ENCODE results near the gene CA11. TPM values are rescaled to one million over a fixed set of nuclear protein-coding genes. Genes with fewer than 3 reads are reported as not detected.

Gene CA11
- total and polyA plus RNA-seq, 2 of the 8 experiments (the other 6 are each of a cell fraction or from before 2014, with no cell fraction given): 51.7 to 71.4 TPM

DNA sequence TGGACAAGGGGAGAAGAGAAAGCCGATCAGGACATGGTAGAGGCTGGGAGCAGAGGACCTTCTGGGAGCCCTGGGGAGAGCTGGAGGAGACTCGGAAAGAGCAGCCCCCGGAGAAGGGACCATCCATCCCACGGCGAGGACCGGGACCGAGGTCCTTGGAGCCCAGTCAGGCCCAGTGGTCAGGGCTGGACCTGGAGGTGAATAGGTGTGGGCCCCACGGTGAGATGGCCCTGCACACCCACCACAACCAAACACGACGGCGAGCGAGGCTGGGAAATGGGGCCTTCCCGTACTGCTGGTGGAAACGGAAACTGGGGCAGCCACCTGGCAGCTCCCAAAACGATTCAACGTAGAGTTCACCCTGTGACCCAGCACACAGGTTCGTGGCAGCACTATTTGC, 30.5 kb upstream of the CA11 start (continued):
- TF ChIP-seq SP2 (IDR thresholded peaks at IDR 0.05; ENCODE audit: low read length) (no peak), TAF7 (optimal IDR thresholded peaks at IDR 0.05; ENCODE audit: borderline replicate concordance, low read depth, low read length) (no peak), SP1 (IDR thresholded peaks at IDR 0.05; ENCODE audit: low read depth, low read length) (no peak), CHD1 (IDR thresholded peaks at IDR 0.05; ENCODE audit: low read depth, low read length) (no peak), SIRT6 (IDR thresholded peaks at IDR 0.05; ENCODE audit: low read length) (no peak), FOSL1 (IDR thresholded peaks at IDR 0.05; ENCODE audit: insufficient read depth, low read depth, low read length) (no peak), CBX8 (IDR thresholded peaks at IDR 0.05; ENCODE audit: borderline replicate concordance, low read depth, low read length) (no peak)
- TF ChIP-seq, protein P1, sequence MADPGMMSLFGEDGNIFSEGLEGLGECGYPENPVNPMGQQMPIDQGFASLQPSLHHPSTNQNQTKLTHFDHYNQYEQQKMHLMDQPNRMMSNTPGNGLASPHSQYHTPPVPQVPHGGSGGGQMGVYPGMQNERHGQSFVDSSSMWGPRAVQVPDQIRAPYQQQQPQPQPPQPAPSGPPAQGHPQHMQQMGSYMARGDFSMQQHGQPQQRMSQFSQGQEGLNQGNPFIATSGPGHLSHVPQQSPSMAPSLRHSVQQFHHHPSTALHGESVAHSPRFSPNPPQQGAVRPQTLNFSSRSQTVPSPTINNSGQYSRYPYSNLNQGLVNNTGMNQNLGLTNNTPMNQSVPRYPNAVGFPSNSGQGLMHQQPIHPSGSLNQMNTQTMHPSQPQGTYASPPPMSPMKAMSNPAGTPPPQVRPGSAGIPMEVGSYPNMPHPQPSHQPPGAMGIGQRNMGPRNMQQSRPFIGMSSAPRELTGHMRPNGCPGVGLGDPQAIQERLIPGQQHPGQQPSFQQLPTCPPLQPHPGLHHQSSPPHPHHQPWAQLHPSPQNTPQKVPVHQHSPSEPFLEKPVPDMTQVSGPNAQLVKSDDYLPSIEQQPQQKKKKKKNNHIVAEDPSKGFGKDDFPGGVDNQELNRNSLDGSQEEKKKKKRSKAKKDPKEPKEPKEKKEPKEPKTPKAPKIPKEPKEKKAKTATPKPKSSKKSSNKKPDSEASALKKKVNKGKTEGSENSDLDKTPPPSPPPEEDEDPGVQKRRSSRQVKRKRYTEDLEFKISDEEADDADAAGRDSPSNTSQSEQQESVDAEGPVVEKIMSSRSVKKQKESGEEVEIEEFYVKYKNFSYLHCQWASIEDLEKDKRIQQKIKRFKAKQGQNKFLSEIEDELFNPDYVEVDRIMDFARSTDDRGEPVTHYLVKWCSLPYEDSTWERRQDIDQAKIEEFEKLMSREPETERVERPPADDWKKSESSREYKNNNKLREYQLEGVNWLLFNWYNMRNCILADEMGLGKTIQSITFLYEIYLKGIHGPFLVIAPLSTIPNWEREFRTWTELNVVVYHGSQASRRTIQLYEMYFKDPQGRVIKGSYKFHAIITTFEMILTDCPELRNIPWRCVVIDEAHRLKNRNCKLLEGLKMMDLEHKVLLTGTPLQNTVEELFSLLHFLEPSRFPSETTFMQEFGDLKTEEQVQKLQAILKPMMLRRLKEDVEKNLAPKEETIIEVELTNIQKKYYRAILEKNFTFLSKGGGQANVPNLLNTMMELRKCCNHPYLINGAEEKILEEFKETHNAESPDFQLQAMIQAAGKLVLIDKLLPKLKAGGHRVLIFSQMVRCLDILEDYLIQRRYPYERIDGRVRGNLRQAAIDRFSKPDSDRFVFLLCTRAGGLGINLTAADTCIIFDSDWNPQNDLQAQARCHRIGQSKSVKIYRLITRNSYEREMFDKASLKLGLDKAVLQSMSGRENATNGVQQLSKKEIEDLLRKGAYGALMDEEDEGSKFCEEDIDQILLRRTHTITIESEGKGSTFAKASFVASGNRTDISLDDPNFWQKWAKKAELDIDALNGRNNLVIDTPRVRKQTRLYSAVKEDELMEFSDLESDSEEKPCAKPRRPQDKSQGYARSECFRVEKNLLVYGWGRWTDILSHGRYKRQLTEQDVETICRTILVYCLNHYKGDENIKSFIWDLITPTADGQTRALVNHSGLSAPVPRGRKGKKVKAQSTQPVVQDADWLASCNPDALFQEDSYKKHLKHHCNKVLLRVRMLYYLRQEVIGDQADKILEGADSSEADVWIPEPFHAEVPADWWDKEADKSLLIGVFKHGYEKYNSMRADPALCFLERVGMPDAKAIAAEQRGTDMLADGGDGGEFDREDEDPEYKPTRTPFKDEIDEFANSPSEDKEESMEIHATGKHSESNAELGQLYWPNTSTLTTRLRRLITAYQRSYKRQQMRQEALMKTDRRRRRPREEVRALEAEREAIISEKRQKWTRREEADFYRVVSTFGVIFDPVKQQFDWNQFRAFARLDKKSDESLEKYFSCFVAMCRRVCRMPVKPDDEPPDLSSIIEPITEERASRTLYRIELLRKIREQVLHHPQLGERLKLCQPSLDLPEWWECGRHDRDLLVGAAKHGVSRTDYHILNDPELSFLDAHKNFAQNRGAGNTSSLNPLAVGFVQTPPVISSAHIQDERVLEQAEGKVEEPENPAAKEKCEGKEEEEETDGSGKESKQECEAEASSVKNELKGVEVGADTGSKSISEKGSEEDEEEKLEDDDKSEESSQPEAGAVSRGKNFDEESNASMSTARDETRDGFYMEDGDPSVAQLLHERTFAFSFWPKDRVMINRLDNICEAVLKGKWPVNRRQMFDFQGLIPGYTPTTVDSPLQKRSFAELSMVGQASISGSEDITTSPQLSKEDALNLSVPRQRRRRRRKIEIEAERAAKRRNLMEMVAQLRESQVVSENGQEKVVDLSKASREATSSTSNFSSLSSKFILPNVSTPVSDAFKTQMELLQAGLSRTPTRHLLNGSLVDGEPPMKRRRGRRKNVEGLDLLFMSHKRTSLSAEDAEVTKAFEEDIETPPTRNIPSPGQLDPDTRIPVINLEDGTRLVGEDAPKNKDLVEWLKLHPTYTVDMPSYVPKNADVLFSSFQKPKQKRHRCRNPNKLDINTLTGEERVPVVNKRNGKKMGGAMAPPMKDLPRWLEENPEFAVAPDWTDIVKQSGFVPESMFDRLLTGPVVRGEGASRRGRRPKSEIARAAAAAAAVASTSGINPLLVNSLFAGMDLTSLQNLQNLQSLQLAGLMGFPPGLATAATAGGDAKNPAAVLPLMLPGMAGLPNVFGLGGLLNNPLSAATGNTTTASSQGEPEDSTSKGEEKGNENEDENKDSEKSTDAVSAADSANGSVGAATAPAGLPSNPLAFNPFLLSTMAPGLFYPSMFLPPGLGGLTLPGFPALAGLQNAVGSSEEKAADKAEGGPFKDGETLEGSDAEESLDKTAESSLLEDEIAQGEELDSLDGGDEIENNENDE (IDR thresholded peaks at IDR 0.05; ENCODE audit: insufficient replicate concordance, low read length): no peak

All from H1 (cell line).